Measurements from ENCODE around the gene IGFBP2. TPM values are rescaled to one million over a fixed set of nuclear protein-coding genes. Genes with fewer than 3 reads are reported as not detected.
A peak's percentile ranks its signal among the peaks of the same experiment; 100 is the strongest.

IGFBP2 gene
- total and polyA plus RNA-seq, 9 of the 15 experiments (the other 6 are each of a cell fraction or from before 2014, with no cell fraction given): 0.93 TPM; not detected in 8

GRCh38 chr2:216657086-216657855 lies 24.1 kb downstream of the IGFBP2 start:
- Histone ChIP-seq H3K9ac (ENCODE audit: insufficient read depth in 1 of 2, low read depth in 2 of 2, low read length in 2 of 2) (no peak overlapping the region), H3K9me1 (ENCODE audit: control insufficient read depth, insufficient read depth, low read length) (no peaks in the 10 kb centered on the region), H4K20me1 (replicated peaks; ENCODE audit: control insufficient read depth, insufficient read depth, low read length) (no peaks in the 10 kb centered on the region), H3K4me1 (replicated peaks in 1 of 2; ENCODE audit: control insufficient read depth in 2 of 2, insufficient read depth in 2 of 2, low read length in 2 of 2) (peaks cover 0 to 4% of the 10 kb centered on the region in 2 experiments; a peak in 2 of 5 replicates), H3K36me3 (ENCODE audit: control insufficient read depth, insufficient read depth, low read length) (no peaks in the 10 kb centered on the region), H3K4me2 (ENCODE audit: insufficient read depth, low read length) (no peak overlapping the region), H3K4me3 (no peak overlapping the region), H3K79me2 (ENCODE audit: control insufficient read depth, insufficient read depth, low read length) (no peaks in the 10 kb centered on the region), H3K27ac (ENCODE audit: extremely low read depth, low read depth, low read length) (no peak overlapping the region), H3K27me3 (ENCODE audit: control insufficient read depth in 2 of 2, insufficient read depth in 2 of 2, low read length in 2 of 2) (peaks cover 3 to 47% of the 10 kb centered on the region in 2 experiments; a peak in 4 of 5 replicates), H2AFZ (ENCODE audit: low read depth, low read length) (no peak overlapping the region), H3K9me3 (replicated peaks; ENCODE audit: control insufficient read depth, insufficient read depth, low read depth, low read length) (no peaks in the 10 kb centered on the region)
- no peak for ATAC-seq
- WGBS (ENCODE audit: insufficient coverage, low coverage, missing lambda C conversion rate): 6% methylated on average over 15 of the region's 16 CpGs
- intact Hi-C loops (cut with micrococcal nuclease): no loop called here
- no peak for DNase-seq (ENCODE audit: extremely low read depth in 1 of 4, low spot score in 3 of 4)
- no peak for TF ChIP-seq E2F1 (CRISPR knock-in tag; IDR thresholded peaks at IDR 0.05)
- 0 out of 2 replicates have a peak, but pooled peaks have one; percentile 9 for TF ChIP-seq MAFG (tag; conservative IDR thresholded peaks at IDR 0.05)
- no TSS peak for BruUV-seq (replicated peaks)
- CTCF ChIA-PET (ENCODE audit: low intra/inter-chr PET ratio): no interaction called here
- no peak for FAIRE-seq
- in situ Hi-C loops (cut with MboI): loop anchor here (25.0 kb wide), 1 partner anchor 445 kb away; no protein-coding TSS in a partner anchor
- POLR2A ChIA-PET: interaction anchor here (1.0 kb wide), 1 partner anchor 224 kb away, joined by 4 read pairs; no protein-coding TSS in a partner anchor

- BruUV-seq (replicated peaks): no TSS peak
- H2AFZ ChIP-seq (ENCODE audit: low read depth, low read length): no peak overlapping the region
- peaks cover 0 to 4% of the 10 kb centered on the region in 2 experiments; a peak in 2 of 5 replicates for H3K4me1 ChIP-seq (replicated peaks in 1 of 2; ENCODE audit: control insufficient read depth in 2 of 2, insufficient read depth in 2 of 2, low read length in 2 of 2)
- no peaks in the 10 kb centered on the region for H4K20me1 ChIP-seq (replicated peaks; ENCODE audit: control insufficient read depth, insufficient read depth, low read length)
- ChIA-PET CTCF (ENCODE audit: low intra/inter-chr PET ratio) (no interaction called here), POLR2A (no interaction called here)
- no peaks in the 10 kb centered on the region for H3K9me3 ChIP-seq (replicated peaks; ENCODE audit: control insufficient read depth, insufficient read depth, low read depth, low read length)
- H3K27ac ChIP-seq (ENCODE audit: extremely low read depth, low read depth, low read length): no peak overlapping the region
- intact Hi-C loops (cut with micrococcal nuclease) (no loop called here), in situ Hi-C loops (cut with MboI) (loop anchor here (25.0 kb wide), 1 partner anchor 446 kb away; no protein-coding TSS in a partner anchor)
- ATAC-seq (no peak), DNase-seq (ENCODE audit: extremely low read depth in 1 of 4, low spot score in 3 of 4) (no peak), FAIRE-seq (no peak)
- H3K9ac ChIP-seq (ENCODE audit: insufficient read depth in 1 of 2, low read depth in 2 of 2, low read length in 2 of 2): no peak overlapping the region
- no peak overlapping the region for H3K4me2 ChIP-seq (ENCODE audit: insufficient read depth, low read length)
- H3K9me1 ChIP-seq (ENCODE audit: control insufficient read depth, insufficient read depth, low read length): no peaks in the 10 kb centered on the region
- no peaks in the 10 kb centered on the region for H3K79me2 ChIP-seq (ENCODE audit: control insufficient read depth, insufficient read depth, low read length)
- H3K27me3 ChIP-seq (ENCODE audit: control insufficient read depth in 2 of 2, insufficient read depth in 2 of 2, low read length in 2 of 2): peaks cover 3 to 47% of the 10 kb centered on the region in 2 experiments; a peak in 4 of 5 replicates
- WGBS (ENCODE audit: insufficient coverage, low coverage, missing lambda C conversion rate): 0% methylated on average over 7 of the region's 7 CpGs
- no peak overlapping the region for H3K4me3 ChIP-seq
- no peaks in the 10 kb centered on the region for H3K36me3 ChIP-seq (ENCODE audit: control insufficient read depth, insufficient read depth, low read length)
- TF ChIP-seq NFRKB (IDR thresholded peaks at IDR 0.05; ENCODE audit: low read depth) (no peak), CREB3 (tag; conservative IDR thresholded peaks at IDR 0.05; ENCODE audit: low read depth) (no peak), ZNF592 (IDR thresholded peaks at IDR 0.05) (no peak), HMBOX1 (IDR thresholded peaks at IDR 0.05) (no peak)
These were observed 24.8 kb downstream of the IGFBP2 start for GRCh38 chr2:216657980-216658379.
